Mononuclear cell (primary cell): ENCODE results near the gene RCN2. TPM values are rescaled to one million over a fixed set of nuclear protein-coding genes. Genes with fewer than 3 reads are reported as not detected.

Source experiments
- H3K27me3 ChIP-seq: 2 replicates; pipeline ENCODE4 v1.6.0; 2011; ENCODE audit warnings: low read length, control low read depth; ENCODE audit not compliant: insufficient read depth
- H3K4me1 ChIP-seq: 2 replicates; pipeline ENCODE4 v1.5.1; 2011; ENCODE audit warnings: mild to moderate bottlenecking, low read length, control low read depth; ENCODE audit not compliant: insufficient read depth
- H3K4me3 ChIP-seq: 2 replicates; pipeline ENCODE4 v1.5.1; 2011; ENCODE audit warnings: mild to moderate bottlenecking, low read length, moderate library complexity
- H3K9me3 ChIP-seq: 2 replicates; pipeline ENCODE4 v1.5.1; 2011; ENCODE audit warnings: low read depth, mild to moderate bottlenecking, control low read depth, low read length
- total RNA-seq: library from RNA; depleted of rRNA; stranded (reverse); fragments of >200 nt; gene quantifications from one replicate; pipeline ENCODE4 v1.2.3, GENCODE V29; 2012

RCN2 gene
- total RNA-seq, 1 donor: 32.0 TPM

DNA sequence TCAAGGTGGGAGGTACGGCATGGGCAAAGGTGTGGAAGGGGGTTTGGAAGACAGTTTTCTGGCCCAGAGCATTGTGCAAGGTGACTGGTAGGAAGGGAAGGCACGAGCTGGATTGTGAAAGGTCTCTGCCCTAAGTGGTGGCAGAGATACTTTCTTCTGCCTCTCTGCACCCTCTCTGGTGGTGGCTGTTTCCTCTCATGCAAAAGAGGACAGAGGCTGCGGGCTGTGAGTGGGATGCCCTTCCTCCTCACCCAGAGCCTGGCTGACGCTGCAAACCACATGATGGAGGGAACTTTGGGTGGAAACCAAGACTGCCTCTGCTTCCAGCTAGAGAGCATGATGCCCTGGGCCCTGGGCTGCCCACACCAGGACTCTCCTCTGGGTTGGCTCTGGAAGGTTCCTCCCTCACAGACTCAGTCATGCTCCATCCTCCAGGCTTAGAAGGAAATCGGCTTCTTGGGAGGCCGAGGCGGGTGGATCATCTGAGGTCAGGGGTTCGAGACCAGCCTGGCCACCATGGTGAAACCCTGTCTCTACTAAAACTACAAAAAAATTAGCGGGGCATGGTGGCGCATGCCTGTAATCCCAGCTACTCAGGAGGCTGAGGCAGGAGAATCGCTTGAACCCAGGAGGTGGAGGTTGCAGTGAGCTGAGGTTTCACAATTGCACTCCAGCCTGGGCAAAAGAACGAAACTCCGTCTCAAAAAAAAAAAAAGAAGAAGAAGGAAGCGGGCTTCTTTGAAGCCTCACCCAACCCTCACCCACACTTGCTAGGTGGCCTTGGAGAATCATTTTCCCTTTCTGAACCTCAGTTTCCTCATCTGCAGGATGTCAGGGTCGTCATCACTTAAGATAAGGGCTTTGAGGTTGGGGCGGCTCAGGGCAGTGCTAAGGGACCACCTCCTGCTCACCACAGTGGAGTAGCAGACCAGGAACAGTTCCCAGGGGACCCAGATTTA lies 71.7 kb downstream of the RCN2 start:
- Histone ChIP-seq H3K27me3 (no peaks in the 10 kb centered on the region), H3K4me1 (peaks cover 85% of the 10 kb centered on the region), H3K4me3 (no peak overlapping the region), H3K9me3 (no peaks in the 10 kb centered on the region)

Other genes starting within 250 kb of the RCN2 start
- gene SCAPER, start 26.4 kb upstream of the RCN2 start, total RNA-seq: 30.5 TPM
- 55.7 TPM for gene PSTPIP1, start 63.4 kb downstream of the RCN2 start, total RNA-seq
- gene TSPAN3, start 139.4 kb downstream of the RCN2 start, total RNA-seq: 39.9 TPM